ENCODE measurements around the gene CEP131.

Gene CEP131

DNA sequence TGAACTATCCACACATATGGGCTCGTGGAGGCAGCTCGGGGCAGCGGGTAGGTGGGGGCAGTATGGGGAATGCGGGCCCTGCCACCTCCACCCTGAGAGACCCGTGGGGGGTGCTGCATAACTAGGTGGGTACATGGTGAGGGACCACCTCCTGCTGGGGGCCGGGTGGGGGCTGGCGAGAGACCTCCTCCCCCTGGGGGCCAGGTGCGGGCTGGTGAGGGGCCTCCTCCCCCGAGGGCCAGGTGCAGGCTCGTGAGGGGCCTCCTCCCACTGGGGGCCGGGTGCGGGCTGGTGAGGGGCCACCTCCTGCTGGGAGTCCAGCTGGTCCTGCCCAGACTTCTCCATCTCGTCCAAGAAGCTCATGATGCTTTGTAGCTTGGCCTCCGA, 25.4 kb downstream of the CEP131 start:
- DNase-seq: no peak

DNA sequence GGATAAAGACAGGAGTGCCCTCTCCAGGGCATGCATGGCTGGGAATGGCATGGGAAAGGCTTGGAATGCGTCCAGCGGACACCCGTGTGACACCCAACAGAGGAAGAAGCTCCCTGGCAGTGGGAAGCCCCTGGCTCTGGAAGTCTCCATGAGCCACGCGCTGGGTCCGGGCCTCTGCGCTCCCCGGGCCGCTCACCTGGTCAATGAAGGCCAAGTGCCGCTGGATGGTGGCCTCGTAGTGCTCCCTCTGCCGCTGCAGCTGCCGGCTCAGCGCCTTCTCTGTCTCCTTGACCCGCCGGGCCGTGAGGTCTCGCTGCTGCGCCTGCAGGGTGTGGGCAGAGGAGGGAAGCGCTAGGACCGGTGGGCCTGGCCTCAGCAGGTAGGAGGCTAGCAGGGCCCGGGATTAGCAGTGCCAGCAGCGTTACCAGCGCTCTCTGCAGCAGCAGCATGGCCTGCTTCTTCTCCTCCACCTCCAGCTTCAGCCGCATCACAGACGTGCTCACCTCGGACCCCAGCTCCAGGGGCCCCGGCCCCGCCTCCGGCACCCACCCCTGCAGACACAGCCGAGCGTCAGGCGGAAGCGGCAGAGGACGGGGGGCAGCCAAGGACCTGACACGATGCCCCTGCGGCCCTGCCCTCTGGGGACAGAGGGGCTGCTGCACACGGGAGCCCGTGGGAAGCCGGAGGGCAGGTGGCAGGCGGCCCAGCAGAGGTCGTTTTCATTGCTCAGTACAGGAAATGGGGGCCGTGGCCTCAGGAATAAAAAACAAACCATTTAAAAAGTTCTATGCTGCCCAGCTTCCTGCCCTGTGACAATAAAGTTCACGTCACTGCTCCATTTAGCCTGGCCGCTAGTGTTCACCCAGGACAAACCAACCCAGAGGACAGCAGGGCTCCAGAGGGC, 26.0 kb downstream of the CEP131 start:
- no peak for DNase-seq

- DNase-seq: no peak
These were observed 26.7 kb downstream of the CEP131 start for GRCh38 chr17:81195941-81196495.

GRCh38 chr17:81194941-81195901, 27.5 kb downstream of the CEP131 start:
- DNase-seq: no peak

GRCh38 chr17:81194225-81194760, 28.5 kb downstream of the CEP131 start:
- DNase-seq: no peak

- no peak for DNase-seq
These were observed 29.1 kb downstream of the CEP131 start for GRCh38 chr17:81193470-81194224.

- no peak for DNase-seq
These were observed 29.7 kb downstream of the CEP131 start for GRCh38 chr17:81193051-81193410.

DNA sequence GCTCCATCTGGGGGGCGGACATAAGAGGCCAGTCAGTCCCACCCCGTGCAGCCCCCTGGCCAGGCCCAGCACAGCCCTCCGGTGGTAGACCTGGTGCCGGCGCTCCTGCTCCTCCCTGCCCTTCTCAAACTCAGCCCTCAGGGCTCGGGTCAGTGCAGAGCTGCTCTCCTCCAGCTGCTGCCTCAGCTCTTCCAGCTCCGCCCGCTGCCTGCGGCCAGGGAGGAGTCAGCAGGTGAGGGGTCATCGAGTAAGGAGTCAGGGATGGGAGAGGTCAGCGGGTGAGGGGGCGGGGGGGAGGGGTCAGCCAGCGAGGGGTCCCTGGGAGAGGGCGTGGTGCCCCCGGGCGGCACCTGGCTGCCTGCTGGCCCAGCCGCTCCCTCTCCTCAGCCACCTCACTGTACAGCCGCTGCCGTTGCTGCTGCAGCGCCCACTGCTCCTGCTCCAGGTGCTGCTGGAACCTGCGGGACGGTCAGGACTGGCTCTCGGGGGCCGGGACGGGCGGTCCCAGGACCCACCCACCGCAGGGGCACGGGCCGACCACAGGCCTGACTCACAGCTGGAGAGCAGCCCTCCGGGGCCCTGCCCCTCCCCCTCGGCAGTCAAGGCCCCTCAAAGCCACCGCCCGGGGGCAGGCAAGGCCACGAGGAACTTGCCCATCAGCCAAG, 30.2 kb downstream of the CEP131 start:
- no peak for DNase-seq

- DNase-seq: no peak
These were observed 31.1 kb downstream of the CEP131 start for GRCh38 chr17:81191646-81192045.

- DNase-seq: no peak
These were observed 31.6 kb downstream of the CEP131 start for GRCh38 chr17:81191116-81191515.

GRCh38 chr17:81190591-81190990, 32.2 kb downstream of the CEP131 start:
- DNase-seq: no peak

- DNase-seq: no peak
These were observed 32.9 kb downstream of the CEP131 start for GRCh38 chr17:81189670-81190530.

DNA sequence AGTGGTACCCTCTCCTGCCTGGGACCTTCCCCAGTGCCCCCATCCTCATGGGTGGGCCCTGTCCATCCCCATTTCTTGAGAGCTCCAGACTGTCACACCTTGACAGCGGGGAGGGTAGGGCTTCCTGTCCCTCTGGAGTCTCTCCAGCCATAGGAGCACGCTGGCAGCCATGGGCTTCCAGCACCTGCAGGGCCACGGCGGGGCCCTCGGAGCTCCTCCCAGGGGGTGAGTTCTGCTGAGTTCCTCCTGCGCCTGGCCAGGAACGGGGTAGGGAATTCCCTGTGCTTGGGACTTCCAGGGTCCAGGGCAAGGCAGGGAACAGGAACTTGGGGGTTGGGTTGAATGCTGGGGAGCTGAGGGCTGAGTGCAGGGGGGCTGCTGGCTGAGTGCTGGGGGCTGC, 33.7 kb downstream of the CEP131 start:
- no peak for DNase-seq

- DNase-seq: no peak
These were observed 34.3 kb downstream of the CEP131 start for GRCh38 chr17:81188491-81188840.

DNA sequence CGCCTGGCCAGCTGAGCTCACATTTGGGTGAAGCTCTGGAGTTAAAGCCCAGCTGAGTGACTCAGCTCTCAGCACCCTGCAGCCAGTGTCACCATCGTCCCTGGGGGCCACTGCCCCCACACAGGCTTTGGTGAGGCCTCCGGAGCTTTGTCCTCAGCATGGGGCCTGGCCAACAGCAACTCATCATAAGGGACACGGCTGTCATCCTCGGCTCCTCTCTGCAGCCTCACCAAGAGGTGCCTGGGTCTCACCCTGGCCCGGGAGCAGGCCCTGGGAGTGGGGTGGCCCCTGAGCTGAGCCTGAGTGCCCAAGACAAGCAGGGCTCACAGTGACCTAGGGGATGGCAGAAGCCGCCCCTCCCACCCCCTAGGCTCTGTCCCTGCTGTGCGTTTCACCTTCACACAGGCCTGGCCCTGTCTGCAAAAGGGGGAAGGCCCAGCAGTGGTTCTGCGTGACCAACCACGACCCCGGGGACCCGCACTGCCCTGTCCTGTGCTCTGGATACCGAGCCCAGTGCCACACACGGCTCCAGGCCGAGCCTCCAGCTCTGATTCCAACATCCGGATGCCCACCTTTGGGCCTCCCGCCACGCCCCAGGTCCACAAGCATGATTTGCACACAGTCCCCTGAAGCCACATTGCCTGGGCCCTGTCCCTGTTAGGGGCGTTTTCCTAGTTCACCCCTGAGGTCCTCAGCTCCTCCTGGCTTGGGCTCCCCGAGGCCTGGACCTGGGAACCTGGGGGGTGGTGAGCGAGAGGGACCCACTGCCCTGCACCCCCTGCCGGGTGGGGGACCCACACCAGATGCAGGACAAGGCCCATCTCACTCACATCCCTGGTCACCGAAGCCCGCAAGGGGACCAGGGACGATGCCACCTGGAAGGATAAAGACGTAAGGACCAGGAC, 34.9 kb downstream of the CEP131 start:
- DNase-seq: no peak

- DNase-seq: no peak
These were observed 35.6 kb downstream of the CEP131 start for GRCh38 chr17:81187120-81187519.

- no peak for DNase-seq
These were observed 36.6 kb downstream of the CEP131 start for GRCh38 chr17:81186203-81186602.

GRCh38 chr17:81184555-81184954, 38.2 kb downstream of the CEP131 start:
- DNase-seq: no peak

- no peak for DNase-seq
These were observed 39.0 kb downstream of the CEP131 start for GRCh38 chr17:81183807-81184206.

- DNase-seq: no peak
These were observed 39.4 kb downstream of the CEP131 start for GRCh38 chr17:81183316-81183715.

All from activated effector memory CD4-positive, alpha-beta T cell treated with Interleukin-2 at 50 U/mL for 16 hours (primary cell).